NCI-H524 (cell line): ENCODE measurements around the gene SEPTIN5.
"Not testable (repeated sequence)": the region's sequence is repeated elsewhere in the genome, so short reads cannot be mapped to it uniquely, and the experiment has no call there.

Experiments used
- DNase-seq, 2 experiments: peaks; one replicate each; lab custom pipeline; 2025; lab: John Stamatoyannopoulos, UW

Gene SEPTIN5

GRCh38 chr22:19680911-19681862 lies 33.1 kb upstream of the SEPTIN5 start:
- DNase-seq, result no peak

DNA sequence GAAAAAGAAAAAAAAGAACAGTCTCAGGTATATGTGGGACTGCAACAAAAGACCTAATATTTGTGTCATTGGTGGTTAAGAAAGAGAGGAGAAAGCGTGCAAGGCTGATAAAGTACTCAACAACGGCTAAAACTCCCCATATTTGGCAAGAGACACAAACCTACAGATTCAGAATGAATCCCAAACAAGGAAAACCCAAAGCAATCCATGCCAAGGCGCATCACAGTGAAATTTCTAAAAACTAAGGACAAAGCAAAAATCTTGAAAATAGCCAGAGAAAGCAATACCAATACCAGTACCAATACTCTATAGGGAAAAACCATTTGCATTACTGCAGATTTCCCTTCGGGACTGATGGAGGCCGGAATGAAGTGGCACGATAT lies 32.4 kb upstream of the SEPTIN5 start:
- no peak for DNase-seq

- DNase-seq, result no peak
Observed at GRCh38 chr22:19686946-19687345, 27.4 kb upstream of the SEPTIN5 start.

GRCh38 chr22:19687561-19688300 lies 26.6 kb upstream of the SEPTIN5 start:
- no peak for DNase-seq

DNA sequence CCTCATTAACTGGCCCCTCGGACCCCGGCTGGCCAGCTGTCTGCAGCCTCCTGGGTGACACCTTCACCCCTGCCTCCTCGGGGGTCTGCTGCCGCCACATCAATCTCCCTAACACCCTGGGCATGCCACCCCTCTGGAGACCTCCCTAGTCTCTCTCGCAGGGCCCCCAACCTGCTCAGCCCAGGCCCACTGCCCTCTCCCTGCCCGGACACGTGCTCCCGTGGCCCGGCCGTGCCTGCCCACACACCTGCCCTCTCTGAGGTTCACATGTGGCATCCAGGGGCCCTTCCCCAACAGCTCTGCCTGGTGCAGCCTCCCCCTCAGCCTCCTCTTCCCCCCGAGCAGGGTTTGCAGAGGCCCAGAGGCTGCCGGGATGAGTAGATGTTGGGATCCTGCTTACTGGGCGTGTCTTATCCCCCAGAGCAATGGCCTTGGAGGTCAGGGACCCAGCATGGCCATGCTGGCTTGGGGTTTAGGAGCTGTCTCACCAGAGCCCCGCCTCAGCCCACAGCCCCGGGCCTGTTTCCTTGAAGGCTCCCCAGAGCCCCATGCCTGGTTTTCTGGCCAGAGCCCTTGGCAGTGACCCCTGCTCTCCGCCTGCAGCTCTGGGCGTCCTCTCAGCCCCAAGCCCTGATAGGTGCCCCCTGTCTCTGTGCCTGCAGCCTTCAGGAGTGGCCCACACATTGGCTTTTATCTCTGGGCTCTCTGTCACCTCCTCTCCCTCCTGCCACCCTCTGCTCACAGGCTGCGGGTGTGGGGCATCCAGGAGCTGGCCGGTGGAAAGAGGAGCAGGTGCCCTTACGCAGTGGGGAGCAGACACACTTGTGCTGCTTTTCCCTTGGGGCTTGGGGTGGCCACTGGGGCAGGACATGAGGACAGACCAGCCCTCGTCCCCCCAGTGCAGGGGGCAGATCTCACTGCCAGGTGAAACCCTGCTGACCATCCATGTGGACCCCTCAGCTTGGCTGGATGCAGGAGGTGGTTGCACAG lies 25.7 kb upstream of the SEPTIN5 start:
- DNase-seq, result no peak

- no peak for DNase-seq
Observed at GRCh38 chr22:19689408-19689807, 24.9 kb upstream of the SEPTIN5 start.

DNA sequence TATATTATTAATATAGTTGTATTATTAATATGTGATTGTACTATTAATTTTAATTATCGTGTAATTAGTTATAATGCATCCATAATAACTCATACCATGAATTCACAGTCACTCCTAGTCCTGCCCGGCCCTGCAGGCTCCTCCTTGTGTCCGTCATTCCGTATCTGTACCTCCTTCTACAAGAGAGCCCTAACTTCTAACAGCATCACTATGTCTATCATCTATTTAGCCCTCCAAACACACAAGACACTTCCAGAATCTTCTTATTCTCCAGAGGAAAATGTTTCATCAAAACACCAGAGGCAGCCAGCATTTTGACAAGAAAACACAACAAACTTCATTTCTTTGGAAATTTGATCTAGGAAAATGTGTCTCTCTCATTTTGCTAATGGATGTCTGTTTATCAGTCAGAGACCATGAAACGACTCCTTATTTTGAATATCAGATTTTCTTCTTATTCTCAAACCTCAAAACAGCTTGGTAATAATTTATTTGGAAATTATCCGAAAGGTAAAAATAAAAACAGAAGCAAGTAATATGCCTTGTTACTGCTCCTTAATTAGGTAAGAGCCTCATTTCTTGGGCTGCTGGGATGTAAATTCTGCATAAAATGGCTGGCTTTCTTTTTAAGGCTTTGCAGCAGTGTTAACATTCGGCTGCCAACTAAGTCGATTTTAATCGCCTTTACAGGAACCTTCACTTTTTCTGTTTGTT lies 23.1 kb upstream of the SEPTIN5 start:
- DNase-seq, result no peak

GRCh38 chr22:19691721-19692341 lies 22.5 kb upstream of the SEPTIN5 start:
- no peak for DNase-seq

GRCh38 chr22:19693581-19693980 lies 20.7 kb upstream of the SEPTIN5 start:
- no peak for DNase-seq

GRCh38 chr22:19693981-19694670 lies 20.2 kb upstream of the SEPTIN5 start:
- no peak for DNase-seq

- DNase-seq, result no peak
Observed at GRCh38 chr22:19694696-19695095, 19.6 kb upstream of the SEPTIN5 start.

DNA sequence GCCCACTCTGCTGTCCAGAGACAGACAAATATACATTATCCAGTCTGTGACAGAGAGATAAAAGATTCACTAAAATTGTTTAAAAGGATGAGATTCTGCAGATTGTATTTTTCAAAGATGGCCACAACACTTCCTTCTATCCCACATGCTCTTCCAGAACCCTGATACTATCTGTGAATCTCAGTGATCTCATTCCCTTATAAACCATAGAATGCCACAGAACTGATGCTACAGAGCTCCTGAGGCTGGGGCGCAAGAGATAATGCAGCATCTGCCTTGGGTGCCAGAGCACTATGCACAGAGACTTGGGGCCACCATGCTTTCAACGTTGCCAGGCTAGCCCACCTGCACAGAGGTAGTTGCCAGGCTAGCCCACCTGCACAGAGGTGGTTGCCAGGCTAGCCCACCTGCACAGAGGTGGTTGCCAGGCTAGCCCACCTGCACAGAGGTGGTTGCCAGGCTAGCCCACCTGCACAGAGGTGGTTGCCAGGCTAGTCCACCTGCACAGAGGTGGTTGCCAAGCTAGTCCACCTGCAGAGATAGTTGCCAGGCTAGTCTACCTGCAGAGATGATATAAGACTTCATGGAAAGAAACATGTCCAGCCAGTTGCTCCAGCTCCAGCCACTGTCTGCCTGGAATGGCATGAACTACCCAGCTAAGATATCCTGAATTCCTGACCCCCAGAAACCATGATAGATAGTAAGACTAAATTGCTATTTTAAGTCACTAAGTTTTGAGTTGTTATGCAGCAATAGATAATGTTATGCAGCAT lies 17.6 kb upstream of the SEPTIN5 start:
- no peak for DNase-seq

- DNase-seq, result not testable (repeated sequence)
Observed at GRCh38 chr22:19697871-19698270, 16.4 kb upstream of the SEPTIN5 start.

GRCh38 chr22:19700790-19701419 lies 13.4 kb upstream of the SEPTIN5 start:
- no peak for DNase-seq

GRCh38 chr22:19701420-19702145 lies 12.7 kb upstream of the SEPTIN5 start:
- no peak for DNase-seq

- no peak for DNase-seq
Observed at GRCh38 chr22:19703869-19704268, 10.4 kb upstream of the SEPTIN5 start.

DNA sequence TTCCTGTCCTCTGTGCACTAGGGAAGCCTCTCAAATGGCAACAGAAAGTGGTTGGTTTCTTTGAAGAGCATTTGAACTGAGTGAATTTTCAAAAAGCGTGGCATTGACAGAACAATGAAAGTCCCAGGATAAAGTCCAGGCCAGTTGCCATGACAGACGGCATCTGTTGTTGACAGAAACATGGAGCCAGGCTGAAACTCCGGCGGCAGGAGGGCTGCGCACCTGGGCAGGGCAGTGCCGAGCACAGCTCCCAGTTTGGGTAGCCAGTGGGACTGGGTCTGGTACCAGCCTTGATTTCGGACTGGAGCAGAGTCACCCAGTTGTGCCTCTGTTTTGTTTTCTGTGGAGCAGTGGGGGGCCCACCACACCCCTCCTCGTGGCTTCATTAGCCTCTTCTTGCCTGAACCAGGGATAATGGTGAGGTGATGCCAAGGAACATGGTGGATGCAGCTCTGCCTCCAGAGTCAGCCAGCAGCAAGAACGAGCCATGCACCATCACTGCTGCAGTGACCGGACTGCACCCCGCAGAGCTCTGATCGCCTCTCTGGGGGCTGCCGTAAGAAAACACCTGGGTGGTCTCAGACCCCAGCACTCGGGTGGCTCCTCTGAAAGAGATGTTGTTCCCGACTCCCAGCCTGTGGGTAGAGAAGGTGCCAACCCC lies 9.8 kb upstream of the SEPTIN5 start:
- DNase-seq, result no peak
